Erythroblast (primary cell): ENCODE data around the gene PTGIS.

Source experiments
- DNase-seq, 2 experiments: peaks; one replicate each; lab custom pipeline; 2025; lab: John Stamatoyannopoulos, UW
- GATA1 ChIP-seq: IDR thresholded peaks from 2 replicates; pipeline ENCODE4 v1.6.1; 2011; ENCODE audit warnings: low read depth, mild to moderate bottlenecking, control low read depth, low read length, moderate library complexity
- POLR2A ChIP-seq: IDR thresholded peaks from 2 replicates; pipeline ENCODE4 v1.6.1; 2011; ENCODE audit warnings: mild to moderate bottlenecking, low read length

Gene PTGIS

DNA sequence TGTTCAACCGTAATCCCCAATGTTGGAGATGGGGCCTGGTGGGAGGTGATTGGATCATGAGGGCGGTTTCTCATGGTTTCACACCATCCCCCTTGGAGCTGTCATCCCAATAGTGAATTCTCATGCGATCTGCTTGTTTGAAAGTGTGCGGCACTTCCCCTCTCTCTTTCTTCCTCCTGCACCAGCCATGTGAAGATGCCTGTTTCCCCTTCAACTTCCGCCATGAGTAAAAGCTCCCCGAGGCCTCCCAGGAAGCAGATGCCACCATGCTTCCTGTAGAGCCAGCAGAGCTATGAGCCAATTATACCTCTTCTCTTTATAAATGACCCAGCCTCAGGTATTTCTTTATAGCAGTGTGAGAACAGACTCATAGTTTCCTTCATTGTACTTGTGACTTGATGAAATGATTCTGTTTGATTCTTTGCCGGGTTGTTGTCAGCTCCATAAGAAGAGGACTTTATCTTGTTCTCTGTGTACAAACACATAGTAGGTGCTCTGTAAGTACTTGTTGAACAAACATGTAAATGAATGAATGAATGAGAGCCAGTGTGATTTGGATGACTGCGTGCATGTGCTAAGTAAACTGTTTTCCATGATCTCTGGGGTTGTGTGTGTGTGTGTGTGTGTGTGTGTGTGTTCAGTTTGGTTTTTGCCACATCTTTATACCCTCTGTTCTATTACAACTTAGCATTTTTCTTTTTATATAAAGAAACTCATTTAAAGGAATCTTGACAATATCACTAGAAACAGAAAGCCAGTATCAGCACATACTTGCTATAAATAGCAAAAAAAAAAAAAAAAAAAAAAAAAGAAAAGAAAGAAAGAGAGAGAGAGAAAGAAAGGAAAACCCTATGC is 22.5 kb upstream of the PTGIS start:
- no peak for DNase-seq
- TF ChIP-seq GATA1 (no peak), POLR2A (no peak)

DNA sequence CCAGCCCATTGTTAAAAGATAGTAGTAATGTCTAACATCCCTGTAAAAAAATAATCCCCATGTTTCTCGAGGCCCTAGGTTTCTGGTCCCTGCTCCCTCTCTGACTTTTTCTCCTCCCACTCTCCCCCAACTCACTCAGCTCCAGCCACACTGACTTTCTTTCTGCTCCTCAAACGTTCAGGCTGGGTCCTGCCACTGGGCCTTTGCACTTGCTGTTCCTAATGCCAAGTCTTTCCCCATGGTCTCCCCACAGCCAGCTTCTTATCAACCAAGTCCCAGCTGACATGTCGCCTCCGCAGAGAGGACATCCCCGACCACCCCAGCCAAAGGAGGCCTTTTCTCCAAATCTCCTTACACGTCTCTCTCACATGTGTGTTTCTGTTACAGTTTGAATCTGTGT is 21.8 kb upstream of the PTGIS start:
- no peak for DNase-seq
- TF ChIP-seq GATA1 (no peak), POLR2A (no peak)

DNA sequence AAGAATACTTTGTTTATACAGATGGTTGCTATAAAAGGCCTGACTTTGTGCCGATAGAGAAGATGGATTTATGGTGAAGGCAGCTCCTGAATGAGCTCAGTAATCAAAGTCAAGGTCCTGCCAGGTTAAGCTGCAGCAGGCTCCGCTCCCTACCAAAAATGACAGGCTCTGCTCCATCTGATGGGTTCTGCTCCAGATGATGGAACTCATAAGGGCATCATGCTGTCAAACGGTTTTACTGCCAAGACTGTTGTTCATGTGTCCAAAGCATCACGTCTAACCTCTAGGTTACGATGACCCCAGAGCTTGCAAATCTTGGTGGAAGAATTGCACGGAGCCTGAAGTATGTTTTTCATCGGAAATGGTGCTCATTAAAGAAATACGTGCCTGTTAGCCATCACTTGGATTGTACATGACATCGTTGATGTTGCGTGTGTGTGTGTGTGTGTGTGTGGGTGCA is 19.2 kb upstream of the PTGIS start:
- DNase-seq, result no peak
- no peak for TF ChIP-seq GATA1
- TF ChIP-seq POLR2A, result no peak

GRCh38 chr20:49585585-49586245 is 17.8 kb upstream of the PTGIS start:
- TF ChIP-seq POLR2A, result no peak
- no peak for TF ChIP-seq GATA1

DNA sequence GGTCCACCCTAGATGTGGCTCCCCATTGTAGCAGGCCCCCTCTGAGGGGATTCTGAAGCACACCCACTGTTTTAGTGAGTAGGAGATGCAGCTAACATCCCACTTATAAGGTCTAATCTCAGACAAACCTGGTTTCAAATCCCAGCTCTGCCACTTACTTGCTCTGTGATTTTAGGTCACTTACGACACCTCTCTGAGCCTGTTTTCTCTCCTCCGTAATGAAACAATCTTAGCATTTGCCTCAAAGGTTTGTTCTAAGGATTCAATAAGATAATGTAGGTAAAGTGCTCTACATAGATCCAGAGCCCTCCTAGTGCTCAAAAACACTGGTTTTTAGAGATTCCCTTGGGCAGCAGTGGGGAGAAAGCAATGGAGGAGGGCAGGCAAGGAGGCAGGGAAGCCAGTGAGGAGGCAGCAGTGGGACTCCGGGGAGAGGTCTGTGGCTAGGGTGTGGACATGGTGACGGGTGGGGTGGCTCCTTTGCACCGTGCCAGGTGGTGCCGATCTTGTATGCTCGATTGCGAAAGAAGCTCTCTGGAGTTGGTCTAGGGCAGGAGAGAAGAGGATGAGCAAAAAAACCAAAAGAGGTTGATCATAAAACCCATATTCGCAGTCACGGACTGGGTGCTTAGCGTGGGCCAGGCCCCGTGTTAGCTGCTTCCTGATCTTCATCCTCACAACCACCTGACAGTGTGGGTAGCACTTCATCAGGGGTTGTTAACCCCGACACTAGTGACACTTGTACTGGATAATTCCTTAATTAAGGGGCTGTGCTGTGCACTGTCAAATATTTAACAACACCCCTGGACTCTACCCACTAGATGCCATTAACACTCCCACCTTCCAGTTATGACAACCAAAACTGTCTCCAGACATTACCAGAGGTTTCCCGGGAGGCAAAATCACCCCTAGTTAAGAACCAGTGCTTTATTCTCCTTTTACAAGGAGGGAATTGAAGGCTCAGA is 16.8 kb upstream of the PTGIS start:
- DNase-seq, result no peak
- TF ChIP-seq GATA1, result no peak
- TF ChIP-seq POLR2A, result no peak

More at GRCh38 chr20:49585585-49586245, 17.8 kb upstream of the PTGIS start:
- no peak for DNase-seq

- TF ChIP-seq POLR2A (no peak), GATA1 (no peak)
- peak; percentile 16 to 36 for DNase-seq
Observed at GRCh38 chr20:49583669-49584417, 15.9 kb upstream of the PTGIS start.

GRCh38 chr20:49583343-49583668 is 15.4 kb upstream of the PTGIS start:
- TF ChIP-seq GATA1 (no peak), POLR2A (no peak)
- no peak for DNase-seq

DNA sequence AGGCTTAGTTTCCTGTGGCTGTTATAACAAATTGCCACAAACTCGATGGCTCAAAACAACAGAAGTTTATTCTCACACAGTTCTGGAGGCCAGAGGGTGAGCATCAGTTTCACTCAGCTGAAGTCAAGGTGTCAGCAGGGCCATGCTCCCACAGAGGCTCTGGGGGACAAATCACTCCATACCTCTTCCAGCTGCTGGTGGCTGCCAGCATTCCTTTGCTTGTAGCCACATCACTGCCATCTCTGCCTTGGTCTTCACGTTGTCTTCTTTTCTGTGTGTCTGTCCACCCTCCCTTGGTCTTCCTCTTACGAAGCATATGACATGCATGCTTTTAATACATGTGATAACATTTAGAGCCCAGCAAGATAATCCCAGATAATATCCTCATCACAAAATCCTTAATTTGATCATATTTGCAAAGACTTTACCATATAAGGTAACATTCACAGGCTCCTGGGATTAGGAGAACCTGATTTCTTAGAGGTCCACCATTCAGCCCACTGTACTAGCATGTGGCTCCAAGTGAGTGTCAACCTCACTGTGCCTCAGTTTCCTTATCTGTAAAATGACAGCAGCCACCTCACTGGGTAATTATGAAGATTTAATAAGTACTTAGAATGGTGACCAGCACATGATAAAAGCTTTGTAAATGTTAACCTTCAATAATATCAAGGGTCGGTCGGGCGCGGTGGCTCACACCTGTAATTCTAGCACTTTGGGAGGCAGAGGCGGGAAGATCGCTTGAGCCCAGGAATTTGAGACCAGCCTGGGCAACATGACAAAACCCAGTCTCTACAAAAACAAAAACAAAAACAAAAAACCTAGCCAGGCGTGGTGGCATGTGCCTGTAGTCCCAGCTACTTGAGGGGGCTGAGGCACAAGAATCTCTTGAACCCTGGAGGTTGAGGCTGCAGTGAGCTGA is 14.7 kb upstream of the PTGIS start:
- TF ChIP-seq POLR2A, result no peak
- no peak for TF ChIP-seq GATA1
- no peak for DNase-seq

- DNase-seq, result no peak
- TF ChIP-seq POLR2A, result no peak
- TF ChIP-seq GATA1, result no peak
Observed at GRCh38 chr20:49581482-49581881, 13.5 kb upstream of the PTGIS start.

DNA sequence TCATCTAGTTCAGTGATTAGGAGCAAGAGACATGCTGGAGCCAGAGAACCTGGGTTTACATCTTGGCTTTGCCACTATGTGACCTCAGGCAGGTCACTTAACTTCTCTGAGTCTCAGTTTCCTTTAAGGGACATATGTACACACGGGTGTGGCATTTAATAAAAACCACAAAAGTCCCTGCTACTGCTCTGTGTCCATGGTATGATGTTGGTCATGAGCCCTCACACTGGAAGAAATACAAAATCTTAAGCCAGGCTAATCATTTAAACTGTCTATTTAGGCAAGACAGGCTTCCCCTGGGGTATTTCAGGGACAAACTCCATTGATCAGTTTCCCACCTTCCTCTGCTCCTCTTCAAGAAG is 12.9 kb upstream of the PTGIS start:
- TF ChIP-seq POLR2A, result no peak
- no peak for DNase-seq

DNA sequence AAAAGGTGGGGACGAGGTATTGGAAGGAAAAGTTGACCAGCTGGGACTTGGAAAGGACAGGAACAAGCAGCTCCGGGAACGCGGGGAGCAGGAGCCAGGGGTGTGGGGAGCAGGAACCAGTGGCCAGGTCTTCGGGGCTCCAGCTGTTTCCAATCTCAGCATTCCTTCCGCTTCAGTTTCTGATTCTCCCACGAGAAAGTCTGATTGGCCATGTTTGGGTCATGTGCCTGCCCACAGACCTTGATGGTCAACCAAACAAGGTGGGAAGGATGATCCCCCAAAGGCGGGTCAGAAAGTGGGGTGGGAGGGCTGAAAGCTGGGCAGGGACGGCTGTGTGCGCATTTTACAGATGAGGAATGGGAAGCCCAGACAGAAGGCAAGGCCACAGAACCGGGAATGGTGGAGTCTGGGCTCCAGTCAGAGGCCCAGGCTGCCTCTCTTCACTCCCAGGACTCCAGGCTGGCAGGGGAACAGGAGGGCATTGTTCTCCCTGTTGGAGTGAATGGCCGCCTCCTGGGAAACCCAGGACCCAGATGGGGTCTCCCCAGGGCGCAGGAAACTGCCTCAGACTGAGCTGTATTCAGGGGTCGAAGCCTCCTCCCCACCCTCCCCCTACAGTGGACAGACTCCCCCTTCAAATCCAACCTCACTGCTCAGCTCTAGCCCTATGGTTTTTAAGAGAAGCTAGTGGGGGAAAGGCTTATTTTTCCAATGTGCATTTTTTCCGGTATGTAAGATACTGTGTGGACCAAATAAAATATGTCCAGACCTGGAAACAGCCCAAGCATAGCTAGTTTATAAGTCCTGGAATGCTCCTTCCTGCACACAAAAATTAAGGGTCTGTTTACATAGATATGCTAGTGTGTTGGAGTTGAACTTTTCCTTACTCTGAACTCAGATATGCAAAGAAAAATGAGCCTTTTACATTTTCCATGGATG is 12.2 kb upstream of the PTGIS start:
- TF ChIP-seq POLR2A (no peak), GATA1 (no peak)
- no peak for DNase-seq
